ENCODE results near the gene SSR3. TPM values are rescaled to one million over a fixed set of nuclear protein-coding genes. Genes with fewer than 3 reads are reported as not detected.

Gene SSR3
- total and polyA plus RNA-seq, 2 of the 13 experiments (the other 11 are each of a cell fraction or from before 2014, with no cell fraction given): 229 to 325 TPM

- ChIA-PET POLR2A (no interaction called here), CTCF (ENCODE audit: low intra/inter-chr PET ratio, low total read pairs) (no interaction called here)
- ATAC-seq (peak; percentile 75), FAIRE-seq (no peak), DNase-seq (ENCODE audit: low spot score) (peak; percentile 59)
- in situ Hi-C loops (cut with HindIII; ENCODE audit: extremely low pct_ligation_motif_present, low pct_unique_long_range_greater_than_20kb): no loop called here
- Histone ChIP-seq H2AFZ (ENCODE audit: low read length) (peak overlapping the region; percentile 20), H3K9ac (ENCODE audit: insufficient read depth, low read depth, low read length) (no peak overlapping the region), H3K27ac (ENCODE audit: extremely low read length, insufficient read depth, low read length) (no peak overlapping the region), H3K9me3 (ENCODE audit: low read length) (no peaks in the 10 kb centered on the region), H3K4me1 (ENCODE audit: insufficient read depth, low read length) (peaks cover 29% of the 10 kb centered on the region), H3K4me2 (ENCODE audit: low read depth, low read length) (peak overlapping the region; percentile 68), H3K4me3 (replicated peaks in 1 of 3; ENCODE audit: insufficient read depth in 1 of 3, low read depth in 2 of 3, low read length in 3 of 3) (peak overlapping the region in 2 of 3 experiments; percentile 14 to 49; a peak in 3 of 6 replicates), H4K20me1 (ENCODE audit: insufficient read depth, low read length) (no peaks in the 10 kb centered on the region), H3K27me3 (ENCODE audit: control insufficient read depth in 1 of 2, insufficient read depth in 2 of 2, low read length in 2 of 2) (no peaks in the 10 kb centered on the region), H3K36me3 (replicated peaks in 1 of 2; ENCODE audit: control insufficient read depth in 1 of 2, insufficient read depth in 2 of 2, low read length in 2 of 2) (no peaks in the 10 kb centered on the region), H3K79me2 (ENCODE audit: insufficient read depth, low read length) (no peaks in the 10 kb centered on the region)
- TF ChIP-seq ZBED4 (CRISPR knock-in tag; IDR thresholded peaks at IDR 0.05; ENCODE audit: borderline replicate concordance) (no peak), TFAP4 (IDR thresholded peaks at IDR 0.05; ENCODE audit: borderline replicate concordance, low read depth) (peak; percentile 31; the same call in 1 of the 2 replicates), MXI1 (IDR thresholded peaks at IDR 0.05; ENCODE audit: borderline replicate concordance, low read depth, low read length) (no peak)
- 2% methylated on average over 7 of the region's 7 CpGs for WGBS (ENCODE audit: low lambda C conversion rate)
- intact Hi-C loops (cut with micrococcal nuclease; ENCODE audit: unreplicated experiment): no loop called here
- BruUV-seq (replicated peaks): no TSS peak
Measured at GRCh38 chr3:156594219-156594683, 39.3 kb upstream of the SSR3 start.
